ENCODE data around the gene STPG1.

STPG1 gene

GRCh38 chr1:24364975-24365678 is 48.5 kb downstream of the STPG1 start:
- peak; percentile 82 for DNase-seq

- no peak for DNase-seq
Measured at GRCh38 chr1:24364605-24364974, 49.0 kb downstream of the STPG1 start.

- no peak for DNase-seq
Measured at GRCh38 chr1:24363994-24364393, 49.6 kb downstream of the STPG1 start.

GRCh38 chr1:24362982-24363614 is 50.5 kb downstream of the STPG1 start:
- peak; percentile 72 for DNase-seq

- DNase-seq, result no peak
Measured at GRCh38 chr1:24362396-24362795, 51.2 kb downstream of the STPG1 start.

GRCh38 chr1:24361811-24362210 is 51.8 kb downstream of the STPG1 start:
- no peak for DNase-seq

DNA sequence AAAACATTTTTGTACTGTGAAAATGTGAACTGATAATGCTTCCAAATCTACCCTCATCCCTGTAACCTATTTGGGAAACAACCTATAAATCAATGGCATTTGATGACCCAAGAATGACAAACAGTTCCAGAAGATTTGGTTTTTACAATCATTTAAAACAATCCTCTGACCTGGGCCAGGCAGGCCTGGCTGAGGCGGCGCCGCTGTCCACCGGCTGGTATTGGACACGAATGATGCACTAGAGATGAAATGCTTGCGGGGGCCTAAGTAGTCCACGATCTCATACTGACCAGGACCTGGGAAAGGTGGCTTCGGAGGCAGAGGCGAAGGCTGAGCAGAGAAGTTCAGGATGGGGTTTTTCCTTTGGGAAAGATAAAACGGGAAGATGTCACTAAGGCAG is 52.9 kb downstream of the STPG1 start:
- no peak for DNase-seq

DNA sequence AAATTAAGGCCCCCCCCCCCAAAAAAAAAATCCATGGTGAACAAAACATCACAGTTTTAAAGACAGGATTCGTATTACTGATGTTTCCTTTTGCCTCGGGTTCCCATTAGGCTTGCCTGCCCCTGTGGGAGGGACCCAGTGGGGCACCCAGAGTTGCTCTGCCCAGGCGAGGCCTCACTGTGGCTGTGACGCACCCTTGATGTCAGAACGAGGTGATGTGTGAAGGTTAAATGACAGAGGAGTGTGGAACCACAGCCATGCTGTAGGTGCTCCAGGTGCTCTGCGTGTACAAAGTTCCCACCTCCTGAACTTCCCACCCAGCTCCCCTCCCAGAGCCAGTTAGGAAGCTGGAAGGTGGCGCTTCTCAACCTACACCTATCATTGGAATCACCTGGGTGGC is 56.5 kb downstream of the STPG1 start:
- DNase-seq, result no peak

GRCh38 chr1:24355466-24355865 is 58.1 kb downstream of the STPG1 start:
- no peak for DNase-seq

- DNase-seq, result no peak
Measured at GRCh38 chr1:24353292-24353891, 60.2 kb downstream of the STPG1 start.

DNA sequence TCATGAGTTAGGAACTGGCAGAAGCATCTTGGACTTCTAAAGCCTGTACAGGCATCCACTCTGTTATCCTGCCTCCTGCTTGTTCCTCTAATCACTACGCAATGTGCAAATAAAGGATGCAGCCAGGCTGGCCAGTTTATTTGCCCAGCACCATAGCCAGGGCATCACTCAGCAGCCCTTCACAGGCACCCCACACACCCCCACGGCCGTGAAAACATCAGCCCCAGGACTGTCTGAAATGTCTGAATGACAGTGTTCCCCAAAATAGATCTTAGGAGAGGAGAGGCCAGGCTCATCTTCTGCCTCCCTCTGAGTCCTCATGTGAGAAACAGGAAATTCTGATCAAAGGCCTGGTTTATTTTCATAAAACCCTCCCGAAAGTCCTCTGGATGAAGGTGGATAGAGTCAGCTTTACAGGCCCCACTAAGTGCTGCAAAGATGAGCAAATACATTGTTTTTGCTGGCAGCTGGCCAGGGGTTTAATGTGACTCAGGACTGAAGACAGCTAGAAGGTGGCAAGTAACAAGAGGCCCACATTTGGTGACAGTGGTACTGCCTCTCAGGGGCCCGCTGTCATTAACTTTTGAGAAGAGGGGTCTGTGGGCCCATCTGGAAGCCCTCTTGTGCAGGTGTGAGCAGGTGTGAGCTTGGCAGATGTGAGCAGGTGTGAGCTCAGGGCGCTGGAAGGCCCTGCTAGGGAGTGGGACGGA is 61.5 kb downstream of the STPG1 start:
- no peak for DNase-seq

DNA sequence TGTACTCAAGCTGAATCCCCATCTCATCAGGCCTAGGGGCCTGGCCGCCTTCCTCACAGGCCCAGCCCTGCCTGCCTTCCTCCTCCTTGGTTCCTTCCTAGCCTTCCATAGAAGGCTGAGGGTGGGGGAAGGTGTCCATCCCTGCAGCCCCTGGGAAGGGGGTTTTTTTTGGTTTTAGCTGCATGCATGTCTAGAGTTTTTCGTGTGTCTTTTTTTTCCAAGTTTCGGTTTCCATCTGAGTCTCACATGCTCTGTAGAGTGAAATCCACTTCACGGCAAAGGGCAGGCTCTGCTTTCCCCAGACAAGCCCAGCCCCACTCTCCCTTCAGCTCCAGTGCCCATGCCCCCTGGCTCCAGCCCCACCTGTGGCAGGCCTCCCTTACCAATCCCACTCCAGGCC is 62.3 kb downstream of the STPG1 start:
- DNase-seq, result no peak

DNA sequence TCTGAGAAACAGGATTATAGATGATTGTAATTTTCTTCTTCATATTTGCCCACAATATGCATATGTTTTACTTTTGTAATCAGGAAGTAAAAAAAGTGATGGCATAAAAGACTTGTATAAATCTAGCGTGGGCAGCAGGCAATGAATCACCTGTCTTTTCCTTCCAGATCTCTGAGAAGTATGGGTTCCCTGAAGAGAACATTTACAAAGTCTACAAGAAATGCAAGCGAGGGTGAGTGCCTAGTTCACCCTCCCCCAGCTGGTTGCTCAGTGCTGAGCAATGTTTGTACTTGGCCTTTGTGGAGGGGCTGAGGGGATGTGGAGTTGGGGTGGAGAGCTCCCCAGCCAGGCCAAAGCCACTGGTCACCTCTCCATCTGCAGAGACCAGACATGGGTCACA is 63.7 kb downstream of the STPG1 start:
- DNase-seq, result no peak

DNA sequence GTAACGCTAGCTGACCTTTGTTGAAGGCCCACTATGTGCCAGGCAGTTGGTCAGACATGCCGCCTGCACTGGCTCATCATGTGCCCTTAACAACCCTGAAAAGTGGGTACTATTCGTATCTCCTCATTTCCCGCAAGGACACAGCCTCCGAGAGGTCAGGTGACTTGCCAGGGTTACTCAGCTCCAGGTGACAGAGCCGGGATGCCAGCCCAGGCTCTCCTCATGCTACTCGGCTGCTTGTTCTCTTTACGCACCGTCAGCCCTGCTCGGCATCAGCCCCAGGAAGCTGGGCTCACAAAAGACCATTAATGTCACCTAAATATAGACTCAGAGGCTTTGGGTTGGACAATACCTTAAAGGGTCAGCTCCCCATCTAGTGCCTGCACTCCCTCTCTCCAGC is 65.4 kb downstream of the STPG1 start:
- no peak for DNase-seq

GRCh38 chr1:24347159-24347934 is 66.2 kb downstream of the STPG1 start:
- DNase-seq, result no peak

- no peak for DNase-seq
Measured at GRCh38 chr1:24345334-24345733, 68.2 kb downstream of the STPG1 start.

DNA sequence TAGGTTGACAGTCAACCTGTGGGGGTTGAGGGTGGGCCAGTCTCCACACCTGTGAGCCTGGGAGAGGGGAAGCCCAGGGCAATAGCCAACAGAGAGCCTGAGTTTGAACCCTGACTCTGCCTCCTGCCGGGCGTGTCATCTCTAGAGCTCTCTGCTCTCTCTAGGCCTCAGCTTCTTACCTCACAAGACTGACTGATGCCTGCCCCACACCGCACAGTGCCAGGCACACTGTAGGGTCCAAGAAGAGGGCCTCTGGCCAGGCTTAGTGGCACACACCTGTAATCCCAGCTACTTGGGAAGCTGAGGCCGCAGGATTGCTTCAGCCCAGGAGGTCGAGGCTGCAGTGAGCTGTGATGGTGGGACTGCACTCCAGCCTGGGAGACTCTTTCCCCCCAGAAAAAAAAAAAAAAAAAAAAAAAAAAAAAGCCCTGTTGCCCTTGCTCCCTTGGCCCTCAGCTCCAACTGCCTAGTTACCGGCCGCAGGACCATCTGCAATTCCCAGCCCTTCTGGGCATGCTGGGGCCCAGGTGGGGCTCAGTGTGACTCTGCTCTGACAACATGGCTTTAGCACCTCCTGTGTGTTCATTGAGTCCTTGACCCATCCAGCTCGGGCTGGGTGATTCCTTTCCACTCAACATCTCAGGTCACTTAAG is 69.4 kb downstream of the STPG1 start:
- DNase-seq, result no peak

DNA sequence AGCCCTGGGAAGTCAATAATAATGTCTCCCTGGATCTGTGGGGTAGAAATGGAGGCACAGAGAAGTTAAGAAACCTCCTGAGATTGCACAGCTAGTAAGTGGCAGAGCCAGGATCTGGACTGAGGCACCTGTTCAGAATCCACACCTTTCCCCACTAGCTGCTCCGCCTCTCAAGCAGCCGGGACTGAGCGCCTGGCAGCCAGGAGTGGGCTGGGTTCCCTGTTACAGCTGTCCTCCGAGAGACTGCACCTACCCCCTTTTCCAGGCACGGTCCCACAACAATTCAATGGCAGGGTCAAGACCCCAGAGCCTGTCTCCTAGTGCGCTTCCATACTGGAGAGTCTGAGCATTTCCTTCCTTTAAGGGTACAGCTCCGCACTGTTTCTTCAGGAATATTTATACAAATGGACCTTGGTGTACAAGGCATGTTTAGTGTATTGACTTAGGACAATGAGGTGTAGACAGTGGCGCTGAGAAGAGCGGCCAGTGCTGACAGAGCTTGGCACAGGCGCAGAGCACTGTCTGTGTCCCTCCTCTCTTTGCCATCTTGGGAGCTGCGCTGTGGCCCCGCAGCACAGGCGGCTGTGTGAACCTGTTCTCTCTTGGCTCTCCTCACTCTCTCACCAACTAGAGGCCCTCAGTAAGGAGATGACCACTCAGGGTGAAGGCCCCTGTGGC is 70.0 kb downstream of the STPG1 start:
- DNase-seq, result no peak

DNA sequence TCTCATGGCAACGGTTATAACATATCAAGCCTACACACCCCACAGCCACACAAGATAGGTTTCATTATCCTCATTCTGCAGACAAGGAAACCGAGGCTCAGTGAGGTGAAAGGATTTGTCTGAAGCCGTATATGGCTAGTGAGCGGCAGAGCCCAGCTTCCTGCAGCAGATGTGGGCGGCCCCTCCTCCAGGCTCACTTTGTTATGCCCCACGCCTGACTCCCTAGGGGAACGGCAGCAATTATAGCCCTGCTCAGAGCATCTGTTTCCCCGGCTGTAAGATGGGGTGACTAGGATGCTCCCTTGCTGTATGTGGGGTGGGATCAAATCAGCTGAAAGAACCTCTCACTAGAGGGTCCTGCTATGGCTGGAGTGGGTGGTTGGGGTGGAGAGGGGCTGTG is 72.3 kb downstream of the STPG1 start:
- DNase-seq, result no peak

DNA sequence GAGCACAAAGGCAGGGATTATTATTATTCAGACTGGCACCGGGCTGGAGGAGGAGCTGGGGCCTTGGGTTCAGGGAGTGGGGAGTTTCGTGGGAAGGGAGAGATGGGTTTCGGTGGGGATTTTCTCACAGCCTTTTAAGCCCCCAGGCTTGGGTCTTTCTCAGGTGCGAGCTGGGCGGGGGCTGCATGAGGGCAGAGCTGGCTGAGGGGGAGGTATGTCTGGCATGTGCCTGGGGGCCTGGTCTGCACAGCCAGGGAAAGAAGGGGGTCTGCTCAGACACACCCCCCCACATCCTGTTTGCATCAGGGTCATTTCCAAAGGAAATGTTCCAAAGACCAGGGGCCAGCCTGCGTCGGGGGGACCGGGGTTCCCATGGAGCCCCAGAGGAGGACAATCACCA is 72.8 kb downstream of the STPG1 start:
- no peak for DNase-seq

DNA sequence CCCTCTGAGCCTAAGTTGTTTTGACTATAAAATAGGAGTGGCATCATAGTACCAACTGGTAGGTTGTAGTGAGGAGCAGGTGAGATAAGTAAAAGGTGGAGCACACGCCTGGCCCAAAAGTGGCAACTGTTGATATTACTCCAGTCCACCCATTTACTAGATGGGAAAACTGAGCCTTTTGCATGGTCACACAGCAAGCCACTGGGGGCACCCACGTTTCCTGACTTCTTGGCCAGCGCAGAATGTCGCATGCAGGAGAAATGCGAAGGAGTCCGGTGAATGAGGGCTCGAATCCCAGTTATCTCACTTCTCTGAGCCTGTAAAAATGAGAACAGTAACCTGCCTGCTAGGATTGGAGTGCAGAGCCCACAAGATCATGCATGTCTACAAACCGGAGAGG is 73.6 kb downstream of the STPG1 start:
- no peak for DNase-seq

- no peak for DNase-seq
Measured at GRCh38 chr1:24338447-24338846, 75.1 kb downstream of the STPG1 start.
